ENCODE results near the gene SERPINI1. TPM values are rescaled to one million over a fixed set of nuclear protein-coding genes. Genes with fewer than 3 reads are reported as not detected.

The SERPINI1 gene
- total RNA-seq, 1 experiment from 2014 or later = 6.4 TPM

GRCh38 chr3:167855306-167855705 lies 119.8 kb downstream of the SERPINI1 start:
- Mint-ChIP-seq H3K4me1 (peaks cover 16% of the 10 kb centered on the region), H3K27ac (no peak overlapping the region), H3K9me3 (no peaks in the 10 kb centered on the region), H3K4me3 (no peak overlapping the region), H3K36me3 (no peaks in the 10 kb centered on the region), H3K27me3 (ENCODE audit: low read depth) (no peaks in the 10 kb centered on the region)
- ChIA-PET POLR2A (no interaction called here), CTCF (no interaction called here)
- DNase-seq (ENCODE audit: low spot score) = no peak
- ATAC-seq = no peak
- TF ChIP-seq CBFB (CRISPR knock-in tag; IDR thresholded peaks at IDR 0.05; ENCODE audit: low read depth) = no peak
- TF ChIP-seq, protein P1, sequence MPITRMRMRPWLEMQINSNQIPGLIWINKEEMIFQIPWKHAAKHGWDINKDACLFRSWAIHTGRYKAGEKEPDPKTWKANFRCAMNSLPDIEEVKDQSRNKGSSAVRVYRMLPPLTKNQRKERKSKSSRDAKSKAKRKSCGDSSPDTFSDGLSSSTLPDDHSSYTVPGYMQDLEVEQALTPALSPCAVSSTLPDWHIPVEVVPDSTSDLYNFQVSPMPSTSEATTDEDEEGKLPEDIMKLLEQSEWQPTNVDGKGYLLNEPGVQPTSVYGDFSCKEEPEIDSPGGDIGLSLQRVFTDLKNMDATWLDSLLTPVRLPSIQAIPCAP (CRISPR knock-in tag; IDR thresholded peaks at IDR 0.05) = no peak
- no peak for TF ChIP-seq CTCF (IDR thresholded peaks at IDR 0.05)
- TF ChIP-seq, protein P2, sequence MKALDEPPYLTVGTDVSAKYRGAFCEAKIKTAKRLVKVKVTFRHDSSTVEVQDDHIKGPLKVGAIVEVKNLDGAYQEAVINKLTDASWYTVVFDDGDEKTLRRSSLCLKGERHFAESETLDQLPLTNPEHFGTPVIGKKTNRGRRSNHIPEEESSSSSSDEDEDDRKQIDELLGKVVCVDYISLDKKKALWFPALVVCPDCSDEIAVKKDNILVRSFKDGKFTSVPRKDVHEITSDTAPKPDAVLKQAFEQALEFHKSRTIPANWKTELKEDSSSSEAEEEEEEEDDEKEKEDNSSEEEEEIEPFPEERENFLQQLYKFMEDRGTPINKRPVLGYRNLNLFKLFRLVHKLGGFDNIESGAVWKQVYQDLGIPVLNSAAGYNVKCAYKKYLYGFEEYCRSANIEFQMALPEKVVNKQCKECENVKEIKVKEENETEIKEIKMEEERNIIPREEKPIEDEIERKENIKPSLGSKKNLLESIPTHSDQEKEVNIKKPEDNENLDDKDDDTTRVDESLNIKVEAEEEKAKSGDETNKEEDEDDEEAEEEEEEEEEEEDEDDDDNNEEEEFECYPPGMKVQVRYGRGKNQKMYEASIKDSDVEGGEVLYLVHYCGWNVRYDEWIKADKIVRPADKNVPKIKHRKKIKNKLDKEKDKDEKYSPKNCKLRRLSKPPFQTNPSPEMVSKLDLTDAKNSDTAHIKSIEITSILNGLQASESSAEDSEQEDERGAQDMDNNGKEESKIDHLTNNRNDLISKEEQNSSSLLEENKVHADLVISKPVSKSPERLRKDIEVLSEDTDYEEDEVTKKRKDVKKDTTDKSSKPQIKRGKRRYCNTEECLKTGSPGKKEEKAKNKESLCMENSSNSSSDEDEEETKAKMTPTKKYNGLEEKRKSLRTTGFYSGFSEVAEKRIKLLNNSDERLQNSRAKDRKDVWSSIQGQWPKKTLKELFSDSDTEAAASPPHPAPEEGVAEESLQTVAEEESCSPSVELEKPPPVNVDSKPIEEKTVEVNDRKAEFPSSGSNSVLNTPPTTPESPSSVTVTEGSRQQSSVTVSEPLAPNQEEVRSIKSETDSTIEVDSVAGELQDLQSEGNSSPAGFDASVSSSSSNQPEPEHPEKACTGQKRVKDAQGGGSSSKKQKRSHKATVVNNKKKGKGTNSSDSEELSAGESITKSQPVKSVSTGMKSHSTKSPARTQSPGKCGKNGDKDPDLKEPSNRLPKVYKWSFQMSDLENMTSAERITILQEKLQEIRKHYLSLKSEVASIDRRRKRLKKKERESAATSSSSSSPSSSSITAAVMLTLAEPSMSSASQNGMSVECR (CRISPR knock-in tag; IDR thresholded peaks at IDR 0.05; ENCODE audit: borderline replicate concordance) = no peak
- no peak for TF ChIP-seq NR2C2 (CRISPR knock-in tag; IDR thresholded peaks at IDR 0.05)
- no peak for TF ChIP-seq NFYB (CRISPR knock-in tag; conservative IDR thresholded peaks at IDR 0.05; ENCODE audit: low read depth)
- TF ChIP-seq SP1 (CRISPR knock-in tag; conservative IDR thresholded peaks at IDR 0.05) = no peak
- no peak for TF ChIP-seq ZNF317 (CRISPR knock-in tag; IDR thresholded peaks at IDR 0.05; ENCODE audit: borderline replicate concordance, low read depth)
- no peak for TF ChIP-seq GABPB1 (CRISPR knock-in tag; IDR thresholded peaks at IDR 0.05)

DNA sequence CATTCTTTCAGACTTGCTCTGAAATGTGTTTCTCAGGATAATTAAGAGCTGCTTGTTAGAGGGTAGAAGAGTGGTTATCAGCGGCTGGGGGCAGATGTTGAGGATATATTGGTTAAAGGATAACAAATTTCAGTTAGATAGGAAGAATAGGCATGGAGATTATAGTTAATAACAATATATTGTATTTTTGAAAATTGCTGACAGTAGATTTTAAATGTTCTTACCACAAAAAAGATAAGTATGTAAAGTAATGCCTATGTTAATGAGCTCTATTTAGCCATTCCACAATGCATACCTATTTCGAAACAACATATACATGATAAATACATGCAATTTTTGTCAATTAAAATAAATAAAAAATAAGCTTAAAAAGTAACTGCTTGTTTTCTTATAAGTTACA lies 123.3 kb downstream of the SERPINI1 start:
- Mint-ChIP-seq H3K4me3 (no peak overlapping the region), H3K9me3 (peaks cover 3% of the 10 kb centered on the region; the same call in 1 of the 2 replicates), H3K27ac (no peak overlapping the region), H3K36me3 (no peaks in the 10 kb centered on the region), H3K27me3 (ENCODE audit: low read depth) (no peaks in the 10 kb centered on the region), H3K4me1 (peaks cover 16% of the 10 kb centered on the region)
- TF ChIP-seq, protein P3, sequence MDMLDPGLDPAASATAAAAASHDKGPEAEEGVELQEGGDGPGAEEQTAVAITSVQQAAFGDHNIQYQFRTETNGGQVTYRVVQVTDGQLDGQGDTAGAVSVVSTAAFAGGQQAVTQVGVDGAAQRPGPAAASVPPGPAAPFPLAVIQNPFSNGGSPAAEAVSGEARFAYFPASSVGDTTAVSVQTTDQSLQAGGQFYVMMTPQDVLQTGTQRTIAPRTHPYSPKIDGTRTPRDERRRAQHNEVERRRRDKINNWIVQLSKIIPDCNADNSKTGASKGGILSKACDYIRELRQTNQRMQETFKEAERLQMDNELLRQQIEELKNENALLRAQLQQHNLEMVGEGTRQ (CRISPR knock-in tag; IDR thresholded peaks at IDR 0.05) = no peak
- no peak for TF ChIP-seq ESRRA (CRISPR knock-in tag; IDR thresholded peaks at IDR 0.05; ENCODE audit: borderline replicate concordance)
- no peak for TF ChIP-seq FOXJ3 (CRISPR knock-in tag; IDR thresholded peaks at IDR 0.05; ENCODE audit: borderline replicate concordance)
- TF ChIP-seq, protein P4, sequence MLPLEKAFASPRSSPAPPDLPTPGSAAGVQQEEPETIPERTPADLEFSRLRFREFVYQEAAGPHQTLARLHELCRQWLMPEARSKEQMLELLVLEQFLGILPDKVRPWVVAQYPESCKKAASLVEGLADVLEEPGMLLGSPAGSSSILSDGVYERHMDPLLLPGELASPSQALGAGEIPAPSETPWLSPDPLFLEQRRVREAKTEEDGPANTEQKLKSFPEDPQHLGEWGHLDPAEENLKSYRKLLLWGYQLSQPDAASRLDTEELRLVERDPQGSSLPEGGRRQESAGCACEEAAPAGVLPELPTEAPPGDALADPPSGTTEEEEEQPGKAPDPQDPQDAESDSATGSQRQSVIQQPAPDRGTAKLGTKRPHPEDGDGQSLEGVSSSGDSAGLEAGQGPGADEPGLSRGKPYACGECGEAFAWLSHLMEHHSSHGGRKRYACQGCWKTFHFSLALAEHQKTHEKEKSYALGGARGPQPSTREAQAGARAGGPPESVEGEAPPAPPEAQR (CRISPR knock-in tag; IDR thresholded peaks at IDR 0.05) = no peak
- TF ChIP-seq, protein P5, sequence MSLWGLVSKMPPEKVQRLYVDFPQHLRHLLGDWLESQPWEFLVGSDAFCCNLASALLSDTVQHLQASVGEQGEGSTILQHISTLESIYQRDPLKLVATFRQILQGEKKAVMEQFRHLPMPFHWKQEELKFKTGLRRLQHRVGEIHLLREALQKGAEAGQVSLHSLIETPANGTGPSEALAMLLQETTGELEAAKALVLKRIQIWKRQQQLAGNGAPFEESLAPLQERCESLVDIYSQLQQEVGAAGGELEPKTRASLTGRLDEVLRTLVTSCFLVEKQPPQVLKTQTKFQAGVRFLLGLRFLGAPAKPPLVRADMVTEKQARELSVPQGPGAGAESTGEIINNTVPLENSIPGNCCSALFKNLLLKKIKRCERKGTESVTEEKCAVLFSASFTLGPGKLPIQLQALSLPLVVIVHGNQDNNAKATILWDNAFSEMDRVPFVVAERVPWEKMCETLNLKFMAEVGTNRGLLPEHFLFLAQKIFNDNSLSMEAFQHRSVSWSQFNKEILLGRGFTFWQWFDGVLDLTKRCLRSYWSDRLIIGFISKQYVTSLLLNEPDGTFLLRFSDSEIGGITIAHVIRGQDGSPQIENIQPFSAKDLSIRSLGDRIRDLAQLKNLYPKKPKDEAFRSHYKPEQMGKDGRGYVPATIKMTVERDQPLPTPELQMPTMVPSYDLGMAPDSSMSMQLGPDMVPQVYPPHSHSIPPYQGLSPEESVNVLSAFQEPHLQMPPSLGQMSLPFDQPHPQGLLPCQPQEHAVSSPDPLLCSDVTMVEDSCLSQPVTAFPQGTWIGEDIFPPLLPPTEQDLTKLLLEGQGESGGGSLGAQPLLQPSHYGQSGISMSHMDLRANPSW (CRISPR knock-in tag; conservative IDR thresholded peaks at IDR 0.05; ENCODE audit: low read depth) = no peak
- no peak for TF ChIP-seq TCF7 (CRISPR knock-in tag; IDR thresholded peaks at IDR 0.05; ENCODE audit: low read depth)
- TF ChIP-seq HMGA2 (CRISPR knock-in tag; IDR thresholded peaks at IDR 0.05) = no peak
- TF ChIP-seq, protein P6, sequence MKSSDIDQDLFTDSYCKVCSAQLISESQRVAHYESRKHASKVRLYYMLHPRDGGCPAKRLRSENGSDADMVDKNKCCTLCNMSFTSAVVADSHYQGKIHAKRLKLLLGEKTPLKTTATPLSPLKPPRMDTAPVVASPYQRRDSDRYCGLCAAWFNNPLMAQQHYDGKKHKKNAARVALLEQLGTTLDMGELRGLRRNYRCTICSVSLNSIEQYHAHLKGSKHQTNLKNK (CRISPR knock-in tag; IDR thresholded peaks at IDR 0.05) = no peak
- no peak for TF ChIP-seq ATF1 (CRISPR knock-in tag; IDR thresholded peaks at IDR 0.05)
- TF ChIP-seq TP53 (CRISPR knock-in tag; IDR thresholded peaks at IDR 0.05) = no peak
- TF ChIP-seq ZNF138 (CRISPR knock-in tag; conservative IDR thresholded peaks at IDR 0.05) = no peak
- ChIA-PET POLR2A (no interaction called here), CTCF (interaction anchor here (0.7 to 2.8 kb wide), 2 partner anchors 23 to 479 kb away, joined by 3 to 11 read pairs; partner anchors contain the start of gene ZBBX)
- DNase-seq (ENCODE audit: low spot score) = no peak
- no peak for ATAC-seq
